ENCODE results near the gene GRAP2. TPM values are rescaled to one million over a fixed set of nuclear protein-coding genes. Genes with fewer than 3 reads are reported as not detected.

The GRAP2 gene
- total RNA-seq, 1 donor from 2014 or later, result 12.3 TPM

- H3K36me3 ChIP-seq, result no peaks in the 10 kb centered on the region
- H3K27ac ChIP-seq, result no peak overlapping the region
Observed at GRCh38 chr22:39910876-39911613, 10.2 kb downstream of the GRAP2 start.

GRCh38 chr22:39913321-39913720 is 12.4 kb downstream of the GRAP2 start:
- TF ChIP-seq POLR2A (IDR thresholded peaks at IDR 0.05) (no peak), POLR2AphosphoS5 (IDR thresholded peaks at IDR 0.05; ENCODE audit: insufficient read depth in 1 of 2, low read depth in 1 of 2) (no peak), CTCF (IDR thresholded peaks at IDR 0.05) (no peak)
- DNase-seq (ENCODE audit: extremely low spot score in 2 of 2), result no peak
- H3K4me1 ChIP-seq, result no peaks in the 10 kb centered on the region
- no peak overlapping the region for H3K4me3 ChIP-seq
- intact Hi-C loops (cut with DNase I), result no loop called here
- no peaks in the 10 kb centered on the region for H3K27me3 ChIP-seq
- no peaks in the 10 kb centered on the region for H3K36me3 ChIP-seq
- no peak overlapping the region for H3K27ac ChIP-seq
- H3K9me3 ChIP-seq, result no peaks in the 10 kb centered on the region

More at GRCh38 chr22:39910876-39911613, 10.2 kb downstream of the GRAP2 start:
- H3K4me3 ChIP-seq, result no peak overlapping the region
- intact Hi-C loops (cut with DNase I), result no loop called here
- TF ChIP-seq POLR2AphosphoS5 (IDR thresholded peaks at IDR 0.05; ENCODE audit: insufficient read depth in 1 of 2, low read depth in 1 of 2) (no peak), POLR2A (IDR thresholded peaks at IDR 0.05) (no peak), CTCF (IDR thresholded peaks at IDR 0.05) (no peak)
- H3K4me1 ChIP-seq, result no peaks in the 10 kb centered on the region
- H3K27me3 ChIP-seq, result no peaks in the 10 kb centered on the region
- no peaks in the 10 kb centered on the region for H3K9me3 ChIP-seq
- no peak for DNase-seq (ENCODE audit: extremely low spot score in 2 of 2)

GRCh38 chr22:39913886-39914285 is 13.0 kb downstream of the GRAP2 start:
- no peak for TF ChIP-seq POLR2A (IDR thresholded peaks at IDR 0.05)
- TF ChIP-seq CTCF (IDR thresholded peaks at IDR 0.05), result no peak
- no peak for TF ChIP-seq POLR2AphosphoS5 (IDR thresholded peaks at IDR 0.05; ENCODE audit: insufficient read depth in 1 of 2, low read depth in 1 of 2)

GRCh38 chr22:39914584-39914983 is 13.7 kb downstream of the GRAP2 start:
- Histone ChIP-seq H3K27me3 (no peaks in the 10 kb centered on the region), H3K27ac (no peak overlapping the region), H3K4me1 (no peaks in the 10 kb centered on the region), H3K9me3 (no peaks in the 10 kb centered on the region), H3K4me3 (no peak overlapping the region), H3K36me3 (no peaks in the 10 kb centered on the region)
- intact Hi-C loops (cut with DNase I), result no loop called here
- TF ChIP-seq POLR2A (IDR thresholded peaks at IDR 0.05) (no peak), CTCF (IDR thresholded peaks at IDR 0.05) (no peak), POLR2AphosphoS5 (IDR thresholded peaks at IDR 0.05; ENCODE audit: insufficient read depth in 1 of 2, low read depth in 1 of 2) (no peak)
- DNase-seq (ENCODE audit: extremely low spot score in 2 of 2), result no peak

More at GRCh38 chr22:39913886-39914285, 13.0 kb downstream of the GRAP2 start:
- H3K27me3 ChIP-seq, result no peaks in the 10 kb centered on the region
- H3K36me3 ChIP-seq, result no peaks in the 10 kb centered on the region
- no peak for DNase-seq (ENCODE audit: extremely low spot score in 2 of 2)
- no peaks in the 10 kb centered on the region for H3K9me3 ChIP-seq
- H3K4me1 ChIP-seq, result no peaks in the 10 kb centered on the region
- H3K4me3 ChIP-seq, result no peak overlapping the region
- H3K27ac ChIP-seq, result no peak overlapping the region
- intact Hi-C loops (cut with DNase I), result no loop called here

- Histone ChIP-seq H3K36me3 (no peaks in the 10 kb centered on the region), H3K4me3 (no peak overlapping the region), H3K9me3 (no peaks in the 10 kb centered on the region), H3K4me1 (no peaks in the 10 kb centered on the region), H3K27me3 (no peaks in the 10 kb centered on the region), H3K27ac (no peak overlapping the region)
- TF ChIP-seq POLR2A (IDR thresholded peaks at IDR 0.05) (no peak), POLR2AphosphoS5 (IDR thresholded peaks at IDR 0.05; ENCODE audit: insufficient read depth in 1 of 2, low read depth in 1 of 2) (no peak), CTCF (IDR thresholded peaks at IDR 0.05) (no peak)
- DNase-seq (ENCODE audit: extremely low spot score in 2 of 2), result no peak
- intact Hi-C loops (cut with DNase I), result no loop called here
Observed at GRCh38 chr22:39915295-39915726, 14.4 kb downstream of the GRAP2 start.

Measured in vagina (tissue), 2 donors.